Activated gamma-delta T cell (primary cell): ENCODE measurements around the gene FOXL1.
"Not testable (repeated sequence)": the region's sequence is repeated elsewhere in the genome, so short reads cannot be mapped to it uniquely, and the experiment has no call there.

Experiments
- DNase-seq: peaks from one replicate; lab custom pipeline; 2025; lab: John Stamatoyannopoulos, UW

The FOXL1 gene

DNA sequence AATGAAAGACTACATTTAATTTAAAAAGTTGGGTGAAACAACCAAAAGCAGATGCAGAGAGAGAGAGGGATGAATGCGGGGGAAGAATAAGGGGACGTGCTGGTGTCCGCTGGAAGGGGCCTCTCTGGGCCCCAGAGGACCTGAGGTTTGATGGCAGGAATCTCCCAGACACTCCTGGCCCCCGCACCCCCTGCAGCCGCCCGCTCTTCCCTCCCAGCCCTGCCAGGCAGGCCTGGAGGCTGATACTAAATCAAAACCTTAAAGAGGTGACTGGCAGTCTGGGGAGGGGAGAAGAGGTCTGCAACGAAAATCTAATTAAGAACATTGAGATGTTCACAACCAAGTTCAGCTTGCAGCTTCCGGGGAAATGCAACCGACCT is 2.4 kb downstream of the FOXL1 start:
- no peak for DNase-seq

DNA sequence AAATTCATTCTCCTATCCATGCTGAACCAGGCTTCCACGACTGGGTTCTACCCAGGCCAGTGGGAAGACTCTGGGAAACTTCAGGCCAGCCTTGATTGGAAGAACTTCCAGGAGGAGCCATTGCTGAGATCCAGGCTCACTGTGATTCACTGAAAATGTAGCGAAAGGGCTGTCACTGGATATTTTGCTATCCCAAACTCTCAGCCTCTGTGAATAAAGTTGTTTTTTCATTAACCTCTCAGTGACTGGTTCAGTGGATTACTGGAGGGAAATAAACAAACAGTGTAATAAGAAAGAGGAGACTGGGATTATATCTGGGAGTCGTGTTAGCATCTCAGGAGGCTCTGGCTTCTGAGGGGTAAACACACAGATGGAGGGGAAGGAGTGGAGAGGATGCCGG is 3.1 kb downstream of the FOXL1 start:
- no peak for DNase-seq

- no peak for DNase-seq
Measured at GRCh38 chr16:86584071-86584685, 5.8 kb downstream of the FOXL1 start.

DNA sequence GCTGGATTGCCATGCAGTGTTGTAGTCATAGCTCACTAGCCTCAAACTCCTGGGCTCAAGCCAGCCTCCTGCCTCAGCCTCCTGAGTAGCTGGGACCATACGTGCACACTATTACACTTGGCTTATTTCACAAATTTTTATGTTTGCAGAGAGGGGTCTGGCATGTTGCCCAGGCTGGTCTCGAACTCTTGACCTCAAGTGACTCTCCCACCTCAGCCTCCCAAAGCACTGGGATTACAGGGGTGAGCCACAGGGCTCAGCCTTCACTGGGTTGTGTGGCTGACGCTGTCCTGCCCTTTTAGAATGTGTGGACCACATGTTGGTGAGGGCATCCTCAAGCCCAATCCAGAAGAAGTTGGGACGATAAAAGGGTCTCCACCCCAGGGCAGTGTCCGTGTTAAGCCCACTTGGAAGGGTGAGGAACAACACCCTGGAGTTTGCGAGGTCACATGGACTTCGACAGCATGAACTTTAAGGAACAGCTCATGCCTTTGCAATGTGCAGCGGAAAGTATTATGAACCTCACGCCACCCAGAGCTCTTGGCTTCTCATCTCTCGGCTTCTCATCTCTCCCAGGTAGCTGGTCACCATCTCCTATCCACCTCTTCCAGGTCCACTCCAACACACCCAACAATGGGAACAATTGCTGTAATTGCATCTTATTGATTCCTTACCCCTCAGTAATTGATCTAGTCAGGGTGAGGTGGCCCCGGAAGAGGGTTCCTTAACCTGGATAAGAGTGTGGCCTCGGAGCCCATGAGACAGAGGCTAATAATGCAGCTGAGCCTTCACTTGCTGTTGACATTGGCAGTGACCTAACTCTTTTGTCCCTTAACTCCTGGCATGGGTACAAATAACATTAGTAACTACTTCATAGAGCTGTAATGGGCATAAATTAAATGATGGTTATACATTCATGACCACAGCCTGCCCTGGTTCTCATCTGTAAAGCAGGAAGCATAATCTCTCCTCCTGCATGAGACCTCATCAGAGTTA is 6.7 kb downstream of the FOXL1 start:
- DNase-seq: no peak

DNA sequence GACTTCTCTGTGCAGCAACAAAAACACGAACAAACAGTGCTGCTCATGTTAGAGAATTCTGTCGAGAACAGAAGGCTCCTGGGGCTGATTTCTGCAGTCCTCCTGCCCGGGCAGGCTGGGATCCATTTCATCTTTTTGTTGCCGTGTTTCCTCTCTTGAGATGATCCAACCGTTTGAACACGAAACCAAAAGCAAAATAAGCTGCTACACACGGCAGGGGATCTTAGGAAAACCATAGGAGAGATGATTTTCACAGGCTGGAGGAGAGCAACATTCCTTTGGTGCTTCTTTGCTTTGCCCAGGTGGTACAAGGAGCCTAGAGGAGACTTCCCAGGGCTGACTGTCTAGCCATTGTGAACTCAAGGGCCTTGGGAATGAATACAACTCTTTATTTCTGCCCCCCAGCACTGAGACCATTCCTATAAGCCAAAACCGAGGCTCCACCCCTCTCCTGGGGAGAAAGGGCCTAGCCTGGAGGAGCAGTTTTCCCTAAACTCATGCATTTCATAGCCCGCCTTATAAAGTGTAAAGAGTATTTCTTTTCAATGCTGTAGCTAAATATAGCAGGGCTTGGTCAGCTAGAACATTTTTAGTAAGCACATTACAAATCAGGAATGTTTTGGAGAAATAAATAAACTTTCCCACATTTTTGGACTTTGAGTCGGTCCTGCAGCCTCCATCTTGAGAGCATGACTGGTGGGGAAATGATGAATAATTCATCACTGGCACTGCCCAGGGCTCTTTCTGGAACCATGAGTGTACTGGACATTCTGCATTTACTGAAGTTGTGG is 7.7 kb downstream of the FOXL1 start:
- DNase-seq: no peak

- no peak for DNase-seq
Measured at GRCh38 chr16:86587487-86587886, 9.1 kb downstream of the FOXL1 start.

DNA sequence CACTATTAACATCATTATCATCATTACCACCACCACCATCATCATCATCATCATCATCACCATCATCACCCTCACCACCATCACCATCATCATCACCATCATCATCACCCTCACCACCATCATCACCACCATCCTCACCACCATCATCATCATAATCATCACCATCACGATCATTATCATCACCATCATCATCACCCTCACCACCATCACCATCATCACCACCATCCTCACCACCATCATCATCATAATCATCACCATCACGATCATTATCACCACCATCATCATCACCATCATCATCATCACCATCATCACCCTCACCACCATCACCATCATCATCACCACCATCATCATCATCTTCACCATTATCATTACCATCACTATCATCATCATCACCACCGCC is 9.6 kb downstream of the FOXL1 start:
- DNase-seq: not testable (repeated sequence)

DNA sequence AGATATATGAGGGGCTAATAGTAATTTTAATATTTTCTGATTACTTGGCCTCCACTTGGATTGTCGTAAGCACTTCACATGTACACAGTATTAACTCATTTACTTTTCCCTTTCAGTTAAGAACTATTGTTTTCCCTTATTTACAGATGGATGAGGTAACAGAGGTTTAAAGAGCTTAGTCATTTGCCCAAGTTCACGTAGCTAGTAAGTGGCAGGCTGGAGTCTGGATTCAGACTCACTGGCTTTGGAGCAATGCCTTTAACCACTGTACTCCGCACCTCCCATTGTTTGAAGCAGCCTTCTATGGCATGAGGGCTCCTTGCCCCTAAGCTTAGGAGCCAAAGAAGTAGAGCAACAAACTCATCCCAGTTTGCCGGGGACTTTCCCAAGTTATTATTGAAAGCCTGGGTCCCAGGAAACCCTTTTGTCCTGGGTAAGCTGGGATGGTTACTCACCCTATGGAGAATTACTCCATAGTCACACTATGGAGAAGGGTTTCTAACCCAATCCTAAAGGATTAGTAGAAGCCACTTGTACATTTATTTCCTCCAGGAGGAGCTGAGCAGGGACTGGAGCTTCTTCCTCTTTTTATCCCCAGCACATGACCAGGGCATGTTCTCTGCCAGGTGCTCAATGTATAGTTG is 12.3 kb downstream of the FOXL1 start:
- no peak for DNase-seq

DNA sequence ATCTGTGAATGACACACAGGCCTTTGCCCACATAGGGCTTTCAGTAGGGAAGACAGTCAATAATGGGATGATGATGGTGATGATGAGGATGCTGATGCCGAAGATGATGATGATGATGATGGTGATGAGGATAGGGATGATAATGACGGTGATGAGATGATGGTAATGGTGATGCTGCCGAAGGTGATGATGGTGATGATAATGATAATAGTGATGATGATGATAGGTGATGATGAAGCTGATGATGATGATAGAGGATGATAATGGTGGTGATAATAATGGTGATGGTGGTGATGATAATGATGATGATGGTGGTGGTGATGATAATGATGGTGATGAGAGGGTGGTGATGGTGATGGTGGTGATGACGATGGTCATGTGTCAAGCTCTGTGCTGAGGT is 12.9 kb downstream of the FOXL1 start:
- DNase-seq: no peak

GRCh38 chr16:86593913-86594620 is 15.7 kb downstream of the FOXL1 start:
- no peak for DNase-seq

DNA sequence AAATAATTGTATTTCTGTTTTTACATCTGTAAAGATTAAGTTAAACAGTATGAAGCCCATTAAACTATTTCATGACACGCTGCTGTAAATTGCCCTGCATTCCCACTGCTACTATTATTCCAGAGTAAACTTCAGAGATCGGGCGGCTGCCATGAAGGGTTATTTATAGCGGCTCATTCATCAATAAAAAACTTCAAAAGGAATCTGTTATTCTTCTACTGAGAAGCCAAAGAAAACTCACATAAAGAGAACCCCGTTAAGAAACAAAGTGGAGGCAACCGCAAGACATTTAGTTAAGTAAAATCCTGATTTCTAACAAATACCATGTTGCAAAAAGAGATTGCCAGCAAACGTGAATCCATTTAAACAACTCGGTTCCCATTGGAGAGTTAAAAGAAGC is 16.4 kb downstream of the FOXL1 start:
- DNase-seq: no peak

GRCh38 chr16:86595983-86596605 is 17.7 kb downstream of the FOXL1 start:
- DNase-seq: no peak

GRCh38 chr16:86597126-86597879 is 19.0 kb downstream of the FOXL1 start:
- DNase-seq: no peak

- DNase-seq: no peak
Measured at GRCh38 chr16:86597880-86598606, 19.7 kb downstream of the FOXL1 start.

DNA sequence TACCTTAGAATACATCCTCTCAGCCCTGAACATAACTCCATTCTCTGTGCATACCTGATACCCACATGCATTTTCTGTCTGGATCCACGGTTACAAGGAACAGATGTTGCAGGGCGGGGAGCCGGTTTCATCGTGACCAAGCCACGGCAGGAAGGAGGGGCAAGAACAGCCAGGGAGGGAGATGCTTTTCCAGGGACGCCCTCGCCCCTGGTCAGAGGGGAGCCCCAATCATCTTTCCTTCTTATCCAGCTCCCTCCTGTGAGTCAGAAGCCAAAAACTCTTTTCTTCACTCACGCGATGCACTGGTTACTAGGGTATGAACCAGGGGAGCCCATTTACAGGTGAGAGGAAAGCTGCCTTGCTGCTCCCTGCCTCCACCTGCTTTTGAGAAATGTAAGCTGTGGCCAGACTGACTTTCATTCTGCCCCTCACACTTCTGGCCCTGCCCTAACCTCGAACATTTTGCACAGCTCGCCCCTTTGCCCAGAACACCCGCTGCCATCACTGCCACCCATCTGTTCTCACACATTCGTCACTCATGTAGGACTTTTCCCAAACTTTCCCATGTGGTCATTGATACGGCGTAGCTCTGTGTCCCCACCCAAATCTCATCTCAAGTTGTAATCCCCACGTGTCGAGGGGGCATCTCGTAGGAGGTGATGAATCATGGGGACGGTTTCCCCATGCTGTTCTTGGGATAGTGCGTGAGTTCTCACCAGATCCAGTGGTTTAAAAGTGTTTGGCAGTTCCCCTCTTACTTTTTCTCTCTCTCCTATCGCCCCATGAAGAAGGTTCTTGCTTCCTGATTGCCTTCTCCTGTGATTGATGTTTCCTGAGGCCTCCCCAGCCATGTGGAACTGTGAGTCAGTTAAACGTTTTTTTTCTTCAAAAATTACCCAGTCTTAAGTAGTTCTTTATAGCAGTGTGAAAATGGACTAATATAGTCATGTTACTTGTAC is 20.5 kb downstream of the FOXL1 start:
- DNase-seq: no peak

- no peak for DNase-seq
Measured at GRCh38 chr16:86601356-86601755, 23.0 kb downstream of the FOXL1 start.

- no peak for DNase-seq
Measured at GRCh38 chr16:86602521-86602920, 24.2 kb downstream of the FOXL1 start.
